Measurements from ENCODE around the gene CFAP221. TPM values are rescaled to one million over a fixed set of nuclear protein-coding genes. Genes with fewer than 3 reads are reported as not detected.

CFAP221 gene
- total and polyA plus RNA-seq, 9 donors: 0.24 to 23.4 (median 2.4) TPM

GRCh38 chr2:119703526-119703925 lies 159.3 kb downstream of the CFAP221 start:
- Histone ChIP-seq H3K4me3 (no peak overlapping the region), H3K9me3 (no peaks in the 10 kb centered on the region), H3K36me3 (no peaks in the 10 kb centered on the region), H3K27me3 (no peaks in the 10 kb centered on the region), H3K27ac (no peak overlapping the region), H3K4me1 (ENCODE audit: insufficient read depth) (no peaks in the 10 kb centered on the region)
- intact Hi-C loops (cut with DNase I): loop anchor here in 2 of 4 donors (5.0 to 10.0 kb wide), 2 partner anchors 119 to 471 kb away; no protein-coding TSS in a partner anchor
- WGBS, 3 donors: 74 to 87% (median 78%) methylated on average over 5 of the region's 5 CpGs
- TF ChIP-seq POLR2A (IDR thresholded peaks at IDR 0.05): no peak
- TF ChIP-seq EP300 (IDR thresholded peaks at IDR 0.05): no peak
- no peak for TF ChIP-seq CTCF (IDR thresholded peaks at IDR 0.05)
- no peak for DNase-seq

GRCh38 chr2:119704670-119705120 lies 160.4 kb downstream of the CFAP221 start:
- TF ChIP-seq EP300 (IDR thresholded peaks at IDR 0.05) (no peak), POLR2A (IDR thresholded peaks at IDR 0.05) (no peak), CTCF (IDR thresholded peaks at IDR 0.05) (no peak)
- 35 to 62% (median 54%) methylated on average over 2 of the region's 2 CpGs for WGBS, 3 donors
- H3K4me1 ChIP-seq (ENCODE audit: insufficient read depth): no peaks in the 10 kb centered on the region

GRCh38 chr2:119706221-119706620 lies 162.0 kb downstream of the CFAP221 start:
- WGBS, 3 donors: 77 to 88% (median 78%) methylated on average over 8 of the region's 8 CpGs
- Histone ChIP-seq H3K4me1 (ENCODE audit: insufficient read depth) (no peaks in the 10 kb centered on the region), H3K27me3 (no peaks in the 10 kb centered on the region), H3K27ac (no peak overlapping the region), H3K4me3 (no peak overlapping the region), H3K9me3 (no peaks in the 10 kb centered on the region), H3K36me3 (no peaks in the 10 kb centered on the region)
- intact Hi-C loops (cut with DNase I): loop anchor here in 2 of 4 donors (5.0 to 10.0 kb wide), 2 partner anchors 466 to 469 kb away; no protein-coding TSS in a partner anchor
- no peak for DNase-seq
- TF ChIP-seq CTCF (IDR thresholded peaks at IDR 0.05): no peak
- TF ChIP-seq POLR2A (IDR thresholded peaks at IDR 0.05): no peak
- TF ChIP-seq EP300 (IDR thresholded peaks at IDR 0.05): no peak

More at GRCh38 chr2:119704670-119705120, 160.4 kb downstream of the CFAP221 start:
- no peaks in the 10 kb centered on the region for H3K27me3 ChIP-seq
- no peak overlapping the region for H3K4me3 ChIP-seq
- intact Hi-C loops (cut with DNase I): loop anchor here in 3 of 4 donors (5.0 to 10.0 kb wide), 3 partner anchors 118 to 470 kb away; no protein-coding TSS in a partner anchor
- H3K9me3 ChIP-seq: no peaks in the 10 kb centered on the region
- H3K36me3 ChIP-seq: no peaks in the 10 kb centered on the region
- H3K27ac ChIP-seq: no peak overlapping the region
- DNase-seq: no peak

Other genes starting within 250 kb of the CFAP221 start
- gene C2orf76, start 177.6 kb upstream of the CFAP221 start, total RNA-seq: 10 to 100 TPM; 12.0 to 16.7 (median 13.2) TPM
- 10 to 100 TPM; 18.9 to 24.1 TPM for gene C2orf76, start 177.6 kb upstream of the CFAP221 start, polyA plus RNA-seq
- gene DBI, start 177.5 kb upstream of the CFAP221 start, total RNA-seq: 10 to 100 TPM; 35.5 to 90.2 (median 49.7) TPM
- gene DBI, start 177.5 kb upstream of the CFAP221 start, polyA plus RNA-seq: 100 to 1,000 TPM; 111 to 243 TPM
- 10 to 100 TPM in 6 of 7 donors, 1 to 10 TPM in 1; 9.5 to 32.5 (median 17.4) TPM for gene TMEM37, start 112.6 kb upstream of the CFAP221 start, total RNA-seq
- 10 to 100 TPM; 18.1 to 18.6 TPM for gene TMEM37, start 112.6 kb upstream of the CFAP221 start, polyA plus RNA-seq
- 10 to 100 TPM in 1 of 7 donors, 1 to 10 TPM in 1, not detected in 5; 1.4 to 14.1 TPM for gene SCTR, start 20.0 kb upstream of the CFAP221 start, total RNA-seq
- gene SCTR, start 20.0 kb upstream of the CFAP221 start, polyA plus RNA-seq: under 1 TPM; 0.23 to 0.27 TPM
- 10 to 100 TPM in 5 of 7 donors, 1 to 10 TPM in 2; 5.7 to 19.0 (median 11.7) TPM for gene TMEM177, start 134.8 kb downstream of the CFAP221 start, total RNA-seq
- gene TMEM177, start 134.8 kb downstream of the CFAP221 start, polyA plus RNA-seq: 1 to 10 TPM; 5.9 to 8.5 TPM
- gene PTPN4, start 215.5 kb downstream of the CFAP221 start, total RNA-seq: 10 to 100 TPM; 22.5 to 45.7 (median 36.0) TPM
- gene PTPN4, start 215.5 kb downstream of the CFAP221 start, polyA plus RNA-seq: 10 to 100 TPM in 1 of 2 donors, 1 to 10 TPM in 1; 3.4 to 11.1 TPM